D721Med (cell line): ENCODE data around the gene DPRX.

ENCODE experiments used
- DNase-seq: peaks from one replicate; pipeline ENCODE4 v3.0.0; 2011; ENCODE audit warnings: low spot score; ENCODE audit not compliant: insufficient read length
- FAIRE-seq: peaks from 2 replicates; lab custom pipeline; 2011; peaks lifted over from hg19 to GRCh38; lab: Jason Lieb, UNC
- CTCF ChIP-seq: IDR thresholded peaks from 2 replicates; pipeline ENCODE4 v1.5.1; 2012; ENCODE audit warnings: mild to moderate bottlenecking, control low read depth; ENCODE audit not compliant: insufficient read depth; ENCODE audit errors: missing control alignments

DPRX gene

GRCh38 chr19:53644061-53644816 is 12.4 kb downstream of the DPRX start:
- DNase-seq, result no peak
- no peak for TF ChIP-seq CTCF
- FAIRE-seq, result no peak

- FAIRE-seq (no peak), DNase-seq (no peak)
- no peak for TF ChIP-seq CTCF
Measured at GRCh38 chr19:53646144-53646543, 14.3 kb downstream of the DPRX start.

- FAIRE-seq (no peak), DNase-seq (no peak)
- TF ChIP-seq CTCF, result no peak
Measured at GRCh38 chr19:53647350-53647749, 15.6 kb downstream of the DPRX start.

GRCh38 chr19:53647792-53648191 is 16.0 kb downstream of the DPRX start:
- TF ChIP-seq CTCF, result no peak
- FAIRE-seq, result no peak
- no peak for DNase-seq

DNA sequence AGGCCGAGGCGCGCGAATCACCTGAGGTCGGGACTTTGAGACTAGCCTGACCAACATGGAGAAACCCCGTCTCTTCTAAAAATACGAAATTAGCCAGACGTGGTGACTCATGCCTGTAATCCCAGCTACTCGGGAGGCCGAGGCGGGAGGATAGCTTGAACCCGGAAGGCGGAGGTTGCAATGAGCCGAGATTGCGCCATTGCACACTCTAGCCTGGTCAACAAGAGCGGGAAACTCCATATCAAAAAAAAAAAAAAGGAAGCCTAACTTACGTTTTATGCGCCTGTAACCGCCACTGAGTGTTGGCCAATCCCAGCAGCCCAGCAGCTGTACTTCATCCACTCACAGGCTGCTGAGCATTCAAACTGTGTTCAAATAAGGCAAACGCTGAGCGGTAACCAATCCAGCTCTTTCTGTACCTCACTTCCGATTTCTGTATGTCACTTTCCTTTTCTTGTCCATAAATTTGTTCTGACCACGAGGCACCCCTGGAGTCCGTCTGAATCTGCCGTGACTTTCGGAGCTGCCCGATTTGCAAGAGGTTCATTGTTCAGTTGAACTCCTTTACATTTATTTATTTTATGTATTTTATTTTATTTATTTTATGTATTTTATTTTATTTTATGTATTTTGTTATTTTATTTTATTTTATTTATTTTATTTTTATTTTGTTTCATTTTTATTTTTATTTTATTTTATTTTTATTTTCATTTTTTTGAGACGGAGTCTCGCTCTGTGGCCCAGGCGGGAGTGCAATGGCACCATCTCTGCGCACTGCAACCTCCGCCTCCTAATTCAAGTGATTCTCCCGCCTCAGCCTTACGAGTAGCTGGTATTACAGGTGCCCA is 18.2 kb downstream of the DPRX start:
- no peak for TF ChIP-seq CTCF
- DNase-seq (no peak), FAIRE-seq (no peak)

DNA sequence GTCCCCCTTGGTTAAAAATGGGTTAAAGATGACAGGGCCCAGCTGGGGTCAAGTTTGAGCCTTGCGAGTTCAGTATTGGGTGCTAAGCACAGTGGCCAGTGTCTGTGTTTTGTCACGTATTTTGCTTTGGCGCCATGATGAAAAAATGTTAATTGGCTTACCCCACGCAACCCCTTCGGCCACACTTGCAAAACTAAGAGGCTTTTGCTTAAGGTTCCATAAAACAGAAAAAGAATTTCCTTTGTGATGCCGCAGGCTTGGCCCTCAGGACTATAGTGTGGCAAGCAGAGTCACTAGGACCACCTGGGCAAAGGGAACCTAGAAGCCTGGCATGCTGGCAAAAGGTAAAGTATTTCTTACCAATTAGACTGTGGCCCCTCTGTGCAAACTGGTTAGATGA is 20.7 kb downstream of the DPRX start:
- FAIRE-seq (no peak), DNase-seq (no peak)
- TF ChIP-seq CTCF, result no peak
